OCI-M2 (cell line): ENCODE results near the gene CHRNA4.

Experiments
- DNase-seq: peaks from one replicate; lab custom pipeline; 2025; ENCODE audit not compliant: unreplicated experiment; lab: John Stamatoyannopoulos, UW

The CHRNA4 gene

DNA sequence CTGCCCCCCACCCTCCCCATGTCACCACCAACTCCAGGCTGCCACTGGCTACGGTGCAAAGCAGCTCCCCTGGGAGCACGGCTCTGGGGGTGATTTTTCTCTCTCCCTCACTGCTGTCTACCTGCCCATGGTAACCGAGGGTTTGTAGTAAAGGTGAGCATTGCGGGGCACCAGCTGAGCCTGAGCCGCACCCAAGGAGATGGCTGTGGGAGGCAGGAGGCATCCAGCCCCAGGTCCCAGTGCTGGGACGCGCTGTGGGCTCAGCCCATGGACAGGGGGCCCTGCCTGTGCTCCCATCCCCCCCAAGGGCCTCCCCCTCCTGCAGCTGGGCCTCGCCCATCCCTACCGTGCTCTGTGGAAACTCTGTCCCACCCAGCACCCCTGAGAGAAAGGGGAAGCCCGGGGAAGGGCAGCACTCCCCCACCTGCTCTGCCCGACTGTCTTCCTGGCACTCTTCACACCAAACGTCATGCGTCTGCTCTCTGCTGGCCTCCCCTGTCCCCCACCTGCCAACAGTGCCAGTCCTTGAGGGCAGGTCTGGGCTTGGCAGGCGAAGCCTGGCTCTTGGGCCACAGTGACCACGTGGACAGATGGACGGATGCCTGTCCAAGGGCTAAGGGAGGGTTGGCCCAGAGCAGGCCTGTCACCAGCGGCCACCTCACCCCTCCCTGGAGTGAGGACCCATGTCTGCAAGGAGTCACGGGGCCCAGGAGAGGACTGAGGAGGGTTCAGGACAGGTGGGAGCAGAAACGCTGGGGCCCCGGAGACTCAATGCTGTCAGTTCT lies 3.8 kb upstream of the CHRNA4 start:
- DNase-seq = no peak

DNA sequence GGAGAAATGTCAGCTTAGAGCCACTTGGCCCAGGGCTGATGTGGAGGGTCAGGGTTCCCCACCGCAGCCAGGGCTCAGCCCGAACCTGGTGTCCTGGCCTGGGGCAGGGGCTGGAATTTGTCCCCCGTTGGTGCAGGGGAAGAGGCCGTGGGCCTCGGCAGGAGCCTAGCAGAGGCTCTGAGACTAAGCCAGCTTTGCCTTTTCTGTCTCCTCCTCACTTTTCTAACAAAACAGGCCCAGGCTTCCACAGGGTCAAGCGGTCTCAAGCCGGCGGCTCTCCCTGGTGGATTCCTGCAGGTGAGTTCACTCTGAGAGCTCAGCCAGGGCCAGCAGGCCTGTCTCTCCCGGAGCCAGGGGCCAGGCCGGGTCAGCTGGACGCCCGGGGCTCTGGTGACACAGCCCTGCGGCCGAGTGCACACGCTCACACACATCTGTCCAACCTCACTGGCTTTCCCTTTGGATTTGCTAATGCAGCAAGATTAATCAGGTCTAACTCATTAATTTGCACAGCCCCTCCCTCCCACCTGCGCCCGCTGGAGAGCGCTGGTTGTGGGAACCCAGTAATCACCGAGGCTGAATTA lies 2.9 kb upstream of the CHRNA4 start:
- no peak for DNase-seq

DNA sequence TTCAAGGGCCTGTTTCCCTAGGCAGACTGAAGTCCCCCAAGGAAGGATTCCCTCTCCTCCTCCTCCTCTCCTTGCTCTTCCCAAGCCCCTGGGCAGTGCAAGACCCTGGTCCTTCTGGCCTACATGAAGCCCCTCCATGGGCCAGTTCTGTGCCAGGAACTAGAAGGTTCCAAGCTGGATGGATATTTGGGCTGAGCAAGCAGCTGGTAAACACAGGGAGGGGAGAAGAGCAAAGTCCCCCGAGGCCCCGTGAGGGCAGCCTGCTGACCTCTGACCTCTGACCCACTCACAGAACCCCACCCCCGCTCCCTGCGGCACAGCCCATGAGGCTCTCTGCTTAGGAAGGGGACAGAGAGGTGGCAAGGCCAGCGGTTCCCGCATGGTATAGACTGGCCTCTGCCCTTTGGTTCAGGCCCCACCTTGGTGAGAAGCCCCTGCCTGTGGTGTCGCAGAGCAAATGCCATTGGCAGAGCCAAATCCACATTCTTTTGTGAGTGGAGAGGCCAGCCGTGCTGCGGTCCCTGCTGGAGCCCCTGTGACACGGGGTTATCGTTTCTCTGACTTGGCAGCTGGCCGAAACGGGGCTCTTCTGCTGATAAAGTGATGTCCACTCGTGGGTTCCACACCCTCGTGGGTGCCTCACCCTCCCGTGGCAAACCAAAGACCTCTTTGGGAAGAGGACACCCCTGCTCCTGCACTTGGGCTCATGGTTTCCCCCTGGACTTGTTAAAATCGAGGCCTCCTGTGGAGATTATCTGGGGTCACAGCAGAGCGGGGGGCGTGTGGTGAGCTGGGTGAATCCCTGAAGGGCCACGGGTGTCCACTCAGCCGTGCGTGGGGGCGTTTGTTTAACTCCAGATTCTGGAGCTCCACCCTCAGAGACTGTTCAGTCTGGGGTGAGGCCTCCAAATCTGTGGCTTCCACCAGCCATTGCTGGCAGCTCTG lies 2.1 kb upstream of the CHRNA4 start:
- DNase-seq = no peak

DNA sequence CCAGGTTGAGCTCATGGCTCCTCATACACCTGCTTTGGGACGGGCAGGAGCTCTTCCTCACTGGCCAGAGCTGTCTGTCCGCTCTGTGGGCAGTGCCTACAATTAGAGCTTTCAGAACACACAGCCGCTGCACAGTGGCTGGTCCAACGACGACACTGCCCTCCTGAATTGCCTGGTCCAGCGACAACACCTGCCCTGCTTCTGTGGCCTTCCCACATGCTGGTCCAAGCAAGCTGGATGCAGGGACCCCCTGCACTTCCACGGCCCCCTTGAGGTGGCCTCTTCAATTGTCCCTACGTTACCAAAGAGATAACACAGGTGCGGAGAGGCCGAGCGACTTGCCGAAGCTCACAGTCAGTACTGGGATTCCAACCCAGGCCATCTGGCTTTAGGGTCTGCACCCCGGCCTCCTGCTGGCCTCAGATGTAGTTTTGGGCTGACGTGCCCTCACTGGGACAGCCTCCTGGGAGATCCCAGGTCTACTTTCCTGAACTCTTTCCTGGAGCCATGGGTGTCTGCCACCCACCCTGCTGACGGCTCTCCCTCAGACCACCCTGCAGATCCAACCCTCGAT lies 1.4 kb upstream of the CHRNA4 start:
- no peak for DNase-seq

DNA sequence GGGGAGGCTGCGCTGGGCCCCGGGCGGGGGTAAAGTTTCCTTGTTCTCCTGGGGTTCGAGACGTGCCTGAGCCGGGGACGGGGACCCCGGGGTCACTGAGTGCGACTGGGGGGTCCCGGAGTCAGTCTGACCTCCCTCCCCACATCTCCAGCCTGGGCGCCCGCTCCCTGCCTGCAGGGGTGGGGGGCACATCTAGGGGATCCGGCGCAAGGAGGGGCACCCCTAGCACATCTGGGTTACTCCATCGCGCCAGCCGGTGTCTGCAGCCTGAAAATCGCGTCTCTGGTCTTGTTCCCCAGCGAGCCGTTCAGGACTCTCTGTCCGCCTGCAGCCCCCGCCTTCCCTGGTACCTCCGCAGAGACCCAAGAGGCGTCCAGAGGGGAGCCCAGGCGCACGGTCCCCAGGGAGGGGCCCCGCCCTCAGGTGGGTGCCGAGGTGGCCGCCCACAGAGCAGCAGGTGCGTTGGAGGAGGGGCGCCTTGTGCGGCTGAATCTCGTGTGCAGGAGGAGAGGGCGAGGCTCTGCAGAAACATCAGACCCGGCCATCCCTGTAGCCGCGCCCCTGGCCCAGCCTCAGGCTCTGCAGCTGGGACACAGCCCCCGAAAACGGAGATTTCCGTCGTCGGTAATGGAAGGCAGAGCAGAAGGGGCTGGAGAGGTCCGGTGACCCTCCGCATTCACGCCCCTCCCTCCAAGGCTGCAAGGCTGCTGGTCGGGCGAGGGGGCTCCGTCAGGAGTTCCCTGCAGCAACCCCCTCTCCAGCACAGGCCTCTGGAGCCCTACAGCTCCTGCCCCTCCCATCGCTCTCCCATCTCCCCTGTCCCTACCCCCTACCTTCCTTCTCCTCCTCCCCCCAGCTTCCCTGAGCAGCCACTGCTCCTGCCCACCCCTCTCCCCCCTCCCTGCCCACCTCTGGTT lies 628 bp upstream of the CHRNA4 start:
- DNase-seq = no peak

DNA sequence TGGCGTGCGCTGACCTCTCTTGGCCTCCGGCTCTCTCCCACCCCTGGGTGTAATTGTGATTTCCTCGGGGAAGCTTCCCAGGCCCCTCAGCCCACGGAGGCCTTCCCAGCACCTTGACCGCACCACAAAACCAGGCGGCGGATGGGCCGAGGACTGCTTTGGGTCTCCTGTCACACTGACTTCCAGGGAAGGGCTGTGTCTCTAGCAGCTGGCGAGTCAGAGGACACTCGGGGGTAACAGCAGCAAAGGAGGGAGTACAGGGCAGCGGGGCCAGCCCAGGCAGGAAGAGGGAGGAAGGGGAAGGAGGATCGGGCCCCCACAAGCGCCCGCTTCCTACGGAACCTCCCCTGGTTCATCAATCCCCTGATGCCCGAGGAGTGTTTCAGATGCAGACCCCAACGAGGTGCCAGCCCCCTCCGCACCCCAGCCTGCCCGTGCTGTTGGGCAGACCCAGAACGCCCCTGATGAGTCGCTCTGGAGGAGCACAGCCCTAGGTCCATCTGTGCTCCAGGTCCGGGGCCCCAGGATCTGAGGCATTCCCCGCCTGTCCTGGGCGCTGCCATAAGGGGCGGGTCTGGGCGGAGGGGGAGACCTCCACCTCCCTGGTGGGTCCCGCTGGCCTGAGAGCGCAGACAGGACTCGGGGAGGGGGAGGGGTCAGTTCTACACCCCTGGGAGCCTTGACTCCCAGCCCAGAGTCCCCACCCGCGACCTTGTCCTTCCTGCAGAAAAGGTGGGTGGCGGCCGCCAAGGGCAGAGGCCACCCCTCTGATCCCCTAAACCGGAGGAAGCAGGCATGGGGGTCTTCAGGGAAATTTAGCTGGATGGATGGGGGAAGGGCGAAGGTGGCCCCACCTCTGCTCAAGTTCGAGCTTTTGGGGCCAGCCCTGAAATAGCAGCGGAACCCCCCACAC lies 956 bp downstream of the CHRNA4 start:
- DNase-seq = no peak

DNA sequence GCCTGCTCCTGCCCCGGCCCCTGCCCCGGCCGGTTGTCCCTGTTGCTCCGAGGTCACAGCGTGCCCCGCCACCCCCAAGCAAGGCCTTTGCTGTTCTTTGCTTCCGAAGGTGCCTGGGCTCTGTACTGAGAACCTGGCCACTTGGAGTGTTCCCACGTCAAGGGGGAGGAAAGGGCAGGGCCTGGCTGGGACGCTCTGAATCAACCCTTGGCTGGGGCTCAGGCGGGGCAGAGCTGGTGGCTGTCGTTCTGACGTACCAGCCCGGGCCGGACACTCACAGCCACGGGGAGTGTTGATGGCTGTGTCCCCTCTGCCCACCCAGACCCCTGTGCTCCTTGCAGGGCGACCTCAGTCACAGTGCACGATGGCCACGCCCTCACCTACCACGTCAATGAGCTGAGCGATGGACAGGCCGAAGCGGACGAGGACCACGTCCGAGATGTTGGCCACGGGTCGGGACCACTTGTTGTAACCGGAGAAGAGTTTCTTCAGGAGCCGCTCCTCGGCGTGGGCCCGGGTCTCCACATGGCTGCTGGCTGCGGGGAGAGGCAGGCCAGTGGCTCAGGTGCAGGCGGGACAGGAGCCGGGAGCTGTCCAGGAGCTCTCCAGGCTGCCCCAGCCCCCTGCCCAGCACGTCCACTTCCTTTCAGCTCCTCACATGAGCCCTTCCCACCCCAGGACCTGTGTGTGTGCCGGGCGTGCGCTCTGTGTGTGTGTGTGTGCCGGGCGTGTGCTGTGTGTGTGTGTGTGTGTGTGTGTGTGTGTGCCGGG lies 1.8 kb downstream of the CHRNA4 start:
- DNase-seq = no peak

DNA sequence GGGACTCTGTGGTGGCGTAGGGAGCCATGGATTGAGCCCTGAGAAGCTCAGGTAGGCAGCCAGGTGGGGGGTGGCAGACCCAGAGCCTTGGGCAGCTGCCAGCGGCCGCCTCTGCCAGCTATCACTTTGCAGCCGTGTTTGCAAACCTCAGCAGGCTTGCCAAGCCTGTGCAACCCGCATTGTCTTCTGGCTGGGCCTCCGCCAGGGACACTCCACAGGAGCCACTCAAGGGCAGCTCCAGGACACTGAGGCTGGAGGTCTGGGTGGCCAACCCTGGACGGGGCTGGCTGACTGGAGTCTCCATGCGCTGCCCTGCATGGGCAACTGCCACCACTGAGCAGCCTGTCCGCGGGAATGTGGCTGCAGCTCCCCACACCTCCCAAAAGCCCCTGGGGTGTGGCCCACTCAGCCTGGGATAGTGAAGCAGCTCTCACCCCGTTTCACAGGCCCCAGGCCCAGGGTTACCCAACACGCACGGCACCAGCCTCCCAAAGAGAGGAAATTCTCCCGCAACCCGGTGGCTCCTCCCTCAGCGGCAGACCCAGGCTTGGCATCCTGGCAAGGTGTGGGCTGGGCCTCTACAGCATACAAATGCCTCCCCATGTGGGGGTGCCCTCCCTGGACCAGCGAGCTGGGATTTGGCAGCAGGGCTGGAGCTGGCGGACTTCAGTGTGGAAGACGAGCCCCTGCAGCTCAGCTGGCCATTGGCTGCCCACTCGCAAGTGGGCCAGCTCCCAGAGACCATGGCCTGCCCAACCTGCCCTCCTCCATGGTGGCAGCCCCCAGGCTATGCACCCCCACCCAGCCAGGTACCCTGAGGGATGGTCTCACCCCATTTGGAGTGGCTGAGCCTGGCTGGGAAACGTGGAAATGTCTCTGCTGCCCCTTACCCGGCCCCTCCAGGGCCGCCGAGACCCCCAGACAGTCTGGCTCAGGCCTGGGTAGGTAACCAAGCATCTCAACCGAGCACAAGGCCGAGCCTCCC lies 2.9 kb downstream of the CHRNA4 start:
- no peak for DNase-seq

DNA sequence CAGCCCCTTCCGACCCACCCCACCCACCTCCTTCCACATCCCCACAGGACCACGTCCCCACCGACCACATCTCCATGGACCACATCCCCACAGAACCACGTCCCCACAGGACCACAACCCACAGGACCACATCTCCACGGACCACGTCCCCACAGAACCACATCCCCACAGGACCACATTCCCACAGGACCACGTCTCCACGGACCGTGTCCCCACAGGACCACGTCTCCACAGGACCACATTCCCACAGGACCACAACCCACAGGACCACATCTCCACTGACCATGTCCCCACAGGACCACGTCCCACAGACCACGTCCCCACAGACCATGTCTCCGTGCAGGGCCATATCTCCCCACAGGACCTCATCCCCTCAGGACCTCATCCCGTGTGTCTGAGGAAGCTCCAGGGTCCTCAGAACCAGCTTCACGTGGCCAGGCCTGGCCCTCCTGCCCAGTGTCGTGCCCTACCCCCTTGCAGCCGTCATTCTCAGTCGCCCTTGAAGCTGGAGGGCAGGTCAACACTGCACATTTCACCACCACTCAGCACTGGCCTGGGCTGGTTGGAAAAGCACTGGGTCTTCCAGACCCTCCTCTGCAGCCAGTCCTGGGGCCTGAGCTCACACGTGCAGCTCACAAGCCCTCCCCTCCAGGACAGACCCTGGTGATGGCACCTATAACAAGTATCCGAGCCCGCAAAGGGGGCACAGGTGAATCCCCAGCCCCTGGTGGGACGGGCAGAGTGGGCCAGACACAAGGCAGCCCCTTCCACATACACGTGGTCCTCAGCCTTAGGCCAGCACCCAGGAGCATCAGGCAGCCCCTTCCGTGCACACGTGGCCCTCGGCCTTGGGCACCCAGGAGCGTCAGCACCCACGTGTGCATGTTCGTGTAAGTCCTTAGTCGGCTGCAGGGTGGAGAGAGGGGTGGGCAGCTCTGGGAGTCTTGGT lies 3.9 kb downstream of the CHRNA4 start:
- no peak for DNase-seq

DNA sequence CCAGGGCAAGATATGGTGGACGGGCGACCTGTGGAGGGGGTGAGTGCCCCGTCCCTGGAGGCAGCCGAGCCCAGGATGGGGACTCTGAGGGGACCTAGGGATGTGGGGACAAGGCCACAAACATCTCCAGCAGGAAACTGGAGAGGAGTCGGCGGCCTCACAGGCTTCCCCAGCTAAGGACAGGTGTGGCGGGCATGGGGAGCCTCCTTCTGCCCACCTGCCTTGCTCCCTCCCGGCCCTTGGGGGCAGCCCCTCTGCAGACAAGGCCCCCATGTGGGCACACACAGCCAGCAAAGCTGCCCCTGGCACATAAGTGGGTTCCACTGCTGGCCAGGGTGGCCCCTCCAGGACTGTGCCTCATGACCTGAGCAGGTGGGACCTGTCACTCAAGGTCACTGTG lies 4.6 kb downstream of the CHRNA4 start:
- DNase-seq = no peak

DNA sequence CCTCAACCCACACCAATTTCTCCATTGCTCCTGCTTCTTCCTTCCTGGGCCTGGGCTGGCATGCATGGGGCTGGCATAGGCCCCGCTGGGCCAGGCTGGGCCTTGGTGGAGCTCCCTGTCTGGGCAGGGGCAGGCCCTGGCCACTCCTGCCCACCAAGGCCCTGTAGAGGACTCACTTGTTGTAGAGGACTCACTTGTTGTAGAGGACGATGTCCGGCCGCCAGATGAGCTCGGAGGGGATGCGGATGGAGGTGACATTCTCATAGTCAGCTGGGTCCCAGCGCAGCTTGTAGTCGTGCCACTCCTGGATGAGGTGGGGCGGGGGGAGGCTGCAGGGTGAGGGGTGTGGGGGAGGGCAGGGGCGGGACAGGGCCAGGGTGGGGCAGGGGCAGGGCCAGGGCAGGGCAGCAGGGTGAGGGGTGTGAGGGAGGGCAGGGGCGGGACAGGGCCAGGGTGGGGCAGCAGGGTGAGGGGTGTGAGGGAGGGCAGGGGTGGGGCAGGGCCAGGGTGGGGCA lies 5.3 kb downstream of the CHRNA4 start:
- DNase-seq = no peak

DNA sequence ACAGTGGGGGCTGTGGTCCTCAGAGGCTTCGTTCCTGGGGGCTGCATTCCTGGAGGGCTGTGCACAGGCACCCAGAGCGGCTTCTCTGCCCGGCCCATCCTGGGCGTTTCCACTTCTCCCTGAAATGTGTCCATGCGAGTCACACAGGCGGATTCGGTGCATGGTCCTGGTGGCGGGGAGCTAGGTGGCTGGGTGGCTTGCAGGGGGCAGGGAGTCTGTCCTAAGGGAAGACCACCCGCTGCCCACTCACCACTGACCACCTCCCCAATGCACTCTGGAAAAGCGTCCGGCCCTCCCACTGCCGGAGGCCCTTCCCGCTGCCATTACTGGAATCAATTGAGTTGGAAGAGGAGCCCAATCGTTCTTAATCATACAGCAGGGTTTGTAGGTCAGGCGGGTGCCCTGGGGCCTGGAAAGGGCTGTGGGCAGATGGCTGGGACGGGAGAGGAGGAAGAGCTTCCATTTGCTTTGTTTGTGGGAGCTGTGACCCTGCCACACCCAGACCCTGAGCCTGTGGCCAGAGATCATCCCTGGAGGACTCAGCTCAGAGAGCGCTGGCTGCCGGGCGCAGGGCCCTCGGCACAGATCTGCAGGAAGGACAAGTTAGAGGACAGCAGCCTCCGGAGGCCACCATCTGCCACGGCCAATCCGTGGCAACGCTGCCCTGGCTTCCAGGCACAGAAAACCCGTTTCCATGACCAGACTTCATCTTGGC lies 6.4 kb downstream of the CHRNA4 start:
- DNase-seq = no peak

DNA sequence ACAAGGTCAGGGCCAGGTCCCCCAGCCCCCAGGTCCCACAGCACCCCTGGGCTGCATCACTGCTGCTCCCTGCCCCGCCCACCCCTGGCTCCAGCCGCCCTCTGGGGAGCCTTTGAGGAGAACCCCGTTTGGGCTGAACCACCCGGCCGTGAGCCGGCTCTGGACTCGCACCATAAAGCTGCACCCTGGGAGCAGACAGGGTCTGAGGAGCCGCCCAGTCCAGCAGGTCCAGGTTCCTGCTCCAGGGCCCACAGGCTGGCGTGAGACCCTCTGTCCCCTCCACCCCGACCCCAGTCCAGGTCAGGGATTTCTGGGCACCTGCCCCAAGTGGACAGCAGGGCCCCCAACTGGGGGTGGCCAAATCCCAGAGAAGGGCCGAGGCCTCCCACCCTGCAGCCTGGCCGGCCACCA lies 8.3 kb downstream of the CHRNA4 start:
- DNase-seq = no peak

DNA sequence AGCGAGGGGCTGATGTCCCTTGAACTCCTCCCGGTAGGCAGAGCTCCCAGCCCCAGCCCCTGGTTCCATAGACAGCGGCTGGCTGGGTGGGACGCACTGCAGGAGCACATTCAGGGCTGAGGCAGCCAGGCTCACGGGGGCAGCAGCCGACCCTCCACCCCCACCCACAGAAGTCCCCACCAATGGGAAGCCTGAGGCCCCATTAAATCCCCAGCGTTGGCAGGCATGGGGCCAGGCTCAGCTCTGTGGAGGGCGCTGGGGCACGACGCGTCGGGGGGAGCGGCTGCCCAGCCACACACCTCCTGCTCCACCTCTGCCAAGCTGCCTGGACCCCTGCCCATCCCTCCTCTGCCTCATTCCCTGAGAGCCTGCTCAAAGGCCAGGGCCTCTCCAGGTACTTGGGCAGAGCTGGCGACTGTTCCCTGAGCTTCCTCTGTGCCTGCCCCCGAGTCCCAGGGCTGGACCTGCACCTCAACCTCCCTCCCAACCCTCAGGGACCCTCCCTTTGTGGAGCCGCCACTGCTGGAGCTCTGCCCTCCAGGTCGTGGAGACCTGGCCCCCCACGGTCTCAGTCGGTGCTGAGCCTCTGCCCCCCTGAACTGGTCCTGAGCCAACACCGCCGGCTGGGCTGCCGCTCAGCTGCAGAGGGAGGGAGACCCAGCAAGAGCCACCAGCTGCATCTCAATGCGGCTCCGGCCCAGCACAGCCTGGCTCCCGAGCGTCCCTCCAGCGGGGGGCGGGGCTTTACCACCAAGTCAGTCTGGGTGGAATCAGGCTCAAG lies 9.1 kb downstream of the CHRNA4 start:
- DNase-seq = no peak

DNA sequence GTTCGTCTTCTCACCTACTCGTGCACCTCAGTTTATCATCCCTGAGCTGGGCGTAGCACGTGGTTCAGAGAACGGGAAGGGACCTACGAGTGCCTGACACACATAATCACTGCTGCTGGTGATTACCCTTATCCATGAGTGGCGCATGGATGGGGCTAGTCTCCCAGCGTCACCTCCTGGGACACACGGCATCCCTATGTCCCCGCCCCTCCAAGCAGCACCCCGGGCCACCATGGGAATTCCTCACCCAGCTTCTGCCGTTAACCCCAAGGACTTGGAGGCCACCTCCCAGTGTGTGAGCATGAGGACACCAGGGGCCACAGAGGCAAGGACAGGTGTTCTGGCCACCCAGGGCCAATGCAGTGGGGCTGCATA lies 9.8 kb downstream of the CHRNA4 start:
- DNase-seq = no peak
